Muscle of arm (tissue), 12 donors: ENCODE data around the gene ATL2. TPM values are rescaled to one million over a fixed set of nuclear protein-coding genes. Genes with fewer than 3 reads are reported as not detected.

Source experiments
- DNase-seq: peaks from one replicate; pipeline ENCODE4 v3.0.0-alpha.2; 2013
- polyA plus RNA-seq, 12 donors: library from polyadenylated mRNA; unstranded; fragments of 120-200 nt; gene quantifications; one replicate each; pipeline ENCODE4 v1.2.1, GENCODE V29; 2013; ENCODE audit not compliant: insufficient read length in 12 of 12

ATL2 gene
- polyA plus RNA-seq, 12 donors: 30.7 to 46.8 (median 38.2) TPM; not detected in 1

- DNase-seq: no peak
These were observed 122.3 kb downstream of the ATL2 start for GRCh38 chr2:38254796-38255195.

GRCh38 chr2:38251940-38252339 is 125.1 kb downstream of the ATL2 start:
- no peak for DNase-seq

DNA sequence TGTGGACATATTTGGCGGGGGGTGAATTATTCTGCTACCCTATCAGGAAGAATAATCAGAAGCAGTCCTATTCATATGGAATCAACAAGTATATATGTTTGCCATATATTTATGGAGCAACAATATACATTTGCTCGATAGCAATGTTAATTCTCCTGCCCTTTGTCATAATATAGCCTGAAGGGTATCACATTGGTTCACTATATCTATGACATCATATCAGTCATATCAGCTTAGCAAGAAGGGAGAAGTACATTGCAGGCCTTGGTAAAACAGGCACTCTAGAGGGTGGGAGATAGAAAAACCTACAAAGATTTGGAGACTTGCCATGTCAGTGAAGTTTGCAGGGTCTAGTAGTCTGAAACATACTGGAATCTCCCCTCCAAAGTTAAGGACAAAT is 128.4 kb downstream of the ATL2 start:
- DNase-seq: no peak

- DNase-seq: no peak
These were observed 128.8 kb downstream of the ATL2 start for GRCh38 chr2:38248255-38248654.

DNA sequence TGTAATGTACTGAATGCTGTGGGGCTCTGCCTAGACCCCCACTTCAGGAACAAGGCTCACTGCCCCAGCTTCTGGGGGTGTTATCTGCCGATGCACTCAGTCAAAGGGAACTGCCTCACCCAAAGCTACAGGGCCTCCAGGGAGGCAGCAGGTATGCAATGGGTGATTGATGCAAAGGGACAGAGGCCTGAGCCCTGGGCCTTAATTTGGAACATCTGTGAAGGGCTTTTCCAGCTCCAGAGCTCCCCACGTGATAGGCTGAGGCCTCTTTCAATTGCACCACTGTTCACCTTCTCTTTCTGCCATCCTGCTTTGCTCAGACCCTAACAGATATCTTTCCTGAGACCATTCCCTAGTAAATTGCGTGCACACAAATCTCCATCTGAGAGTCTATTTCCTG is 131.0 kb downstream of the ATL2 start:
- no peak for DNase-seq

- no peak for DNase-seq
These were observed 131.9 kb downstream of the ATL2 start for GRCh38 chr2:38245114-38245641.

DNA sequence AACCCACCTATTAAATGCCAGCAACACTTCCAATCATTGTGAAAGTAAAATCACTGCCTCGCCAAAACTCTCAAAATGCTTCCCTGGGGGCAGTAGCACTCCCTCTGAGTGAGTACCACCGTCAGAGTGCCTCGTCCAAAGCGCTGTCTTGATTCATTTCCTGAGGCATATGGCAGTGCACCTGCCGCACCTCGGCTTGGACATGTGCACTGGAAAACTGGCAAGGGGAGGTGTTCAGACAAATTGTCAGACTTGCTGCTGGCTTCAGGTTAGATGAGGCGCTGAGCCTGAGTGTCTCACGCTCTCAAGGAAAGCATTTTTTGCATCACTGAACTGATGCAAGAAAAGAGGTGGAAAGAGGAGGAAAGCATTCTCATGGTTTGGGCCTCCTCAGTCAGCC is 132.8 kb downstream of the ATL2 start:
- DNase-seq: no peak

Other genes starting within 250 kb of the ATL2 start
- 10 to 100 TPM in 11 of 12 donors, not detected in 1; 21.9 to 46.2 (median 37.7) TPM for gene HNRNPLL, start 225.7 kb upstream of the ATL2 start, polyA plus RNA-seq